DOHH2 (cell line): ENCODE results near the gene ABCG1.

Experiments
- H3F3A ChIP-seq: fragments of 200-600 bp; sonication (generic), shearing (Covaris generic); 2 replicates; pipeline ENCODE4 v1.6.0; 2016; ENCODE audit warnings: antibody characterized with exemption, mild to moderate bottlenecking; ENCODE audit not compliant: control insufficient read depth, insufficient read depth
- H3K27ac ChIP-seq: fragments of 200-600 bp; sonication (generic); 2 replicates; pipeline ENCODE4 v1.5.1; 2014; ENCODE audit warnings: low read depth, mild to moderate bottlenecking, low read length, moderate library complexity
- H3K27me3 ChIP-seq: fragments of 200-600 bp; sonication (generic); 2 replicates; pipeline ENCODE4 v1.6.1; 2014; ENCODE audit warnings: mild to moderate bottlenecking, low read length, mixed read lengths; ENCODE audit not compliant: control insufficient read depth
- H3K36me3 ChIP-seq: fragments of 200-600 bp; sonication (generic); 2 replicates; pipeline ENCODE4 v1.6.1; 2014; ENCODE audit warnings: mild to moderate bottlenecking, low read length, moderate library complexity, mixed read lengths; ENCODE audit not compliant: control insufficient read depth
- H3K4me1 ChIP-seq: fragments of 200-600 bp; sonication (generic); 2 replicates; pipeline ENCODE4 v1.6.1; 2014; ENCODE audit warnings: mild to moderate bottlenecking, low read length, mixed read lengths; ENCODE audit not compliant: control insufficient read depth
- H3K4me2 ChIP-seq: fragments of 200-600 bp; sonication (generic); 2 replicates; pipeline ENCODE4 v1.6.0; 2014; ENCODE audit warnings: mild to moderate bottlenecking, low read length, moderate library complexity
- H3K4me3 ChIP-seq: fragments of 200-600 bp; sonication (generic); 2 replicates; pipeline ENCODE4 v1.5.1; 2014; ENCODE audit warnings: mild to moderate bottlenecking, low read length, mixed read lengths
- H3K79me2 ChIP-seq: fragments of 200-600 bp; sonication (generic); 2 replicates; pipeline ENCODE4 v1.6.1; 2014; ENCODE audit warnings: mild to moderate bottlenecking, low read length, mixed read lengths; ENCODE audit not compliant: control insufficient read depth
- H3K9me2 ChIP-seq: fragments of 200-600 bp; sonication (generic); replicated peaks from 2 replicates; pipeline ENCODE4 v1.6.1; 2014; ENCODE audit warnings: mild to moderate bottlenecking, low read length, mixed read lengths; ENCODE audit not compliant: control insufficient read depth
- H3K9me3 ChIP-seq: fragments of 200-600 bp; sonication (generic); 2 replicates; pipeline ENCODE4 v1.6.1; 2014; ENCODE audit warnings: antibody characterized with exemption, low read length, mixed read lengths; ENCODE audit not compliant: control insufficient read depth, insufficient read depth
- H4K20me1 ChIP-seq: fragments of 200-600 bp; sonication (generic); 2 replicates; pipeline ENCODE4 v1.6.0; 2014; ENCODE audit warnings: low read depth, mild to moderate bottlenecking, antibody characterized with exemption, low read length, moderate library complexity; ENCODE audit not compliant: control insufficient read depth, insufficient read depth
- EZH2phosphoT487 ChIP-seq: fragments of 200-600 bp; sonication (generic); IDR thresholded peaks from 2 replicates; pipeline ENCODE4 v1.6.1; 2017; ENCODE audit warnings: borderline replicate concordance, mild to moderate bottlenecking, antibody characterized with exemption, low read length, moderate library complexity, mixed read lengths
- TF ChIP-seq, protein P1 (sequence below): fragments of 200-600 bp; sonication (generic); IDR thresholded peaks from one replicate; pipeline ENCODE4 v1.5.1; 2014; ENCODE audit warnings: antibody characterized with exemption, mild to moderate bottlenecking, low read depth, low read length; ENCODE audit not compliant: poor library complexity, severe bottlenecking

ABCG1 gene

DNA sequence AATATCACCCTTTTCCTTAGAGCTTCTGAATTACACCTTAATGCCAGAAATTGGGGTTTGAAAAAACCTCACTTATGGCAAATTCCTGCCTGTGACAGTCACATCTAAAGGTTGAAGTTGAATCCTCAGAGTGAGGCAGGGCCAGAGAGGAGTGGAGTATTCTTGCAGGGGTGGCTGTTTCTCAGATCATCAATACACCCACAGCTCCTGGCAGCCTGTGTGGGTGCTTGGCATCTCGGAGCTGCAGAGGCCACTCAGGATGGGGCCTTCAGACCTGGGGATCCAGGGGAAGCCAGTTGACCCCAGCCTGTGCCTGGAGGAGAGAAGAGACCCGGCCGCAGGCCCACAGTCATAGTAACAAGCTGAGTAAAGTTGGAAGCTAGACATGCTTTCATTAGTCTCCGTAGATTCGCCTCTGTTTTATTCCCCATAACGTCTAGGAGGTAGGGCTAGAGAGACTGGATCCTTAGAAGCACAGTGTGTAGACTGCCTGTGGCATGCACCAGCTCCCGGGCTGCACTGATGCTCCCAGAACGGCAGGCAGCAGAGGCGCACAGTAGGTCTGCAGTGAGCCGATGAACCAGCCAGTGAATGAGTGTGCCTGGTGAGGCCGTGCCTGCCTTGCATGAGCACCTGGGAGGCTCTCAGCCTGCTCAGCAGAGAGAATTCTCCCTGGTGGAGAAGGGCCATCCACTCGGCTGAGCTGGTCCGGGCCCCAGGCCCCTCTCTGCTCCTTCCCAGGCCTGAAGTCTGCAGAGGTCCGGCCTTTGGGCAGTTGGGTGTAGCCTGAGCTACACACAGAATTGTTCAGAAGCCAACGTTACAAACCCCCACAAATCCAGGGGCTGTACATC is 53.4 kb downstream of the ABCG1 start:
- Histone ChIP-seq H3K9me2 (no peaks in the 10 kb centered on the region), H3K79me2 (no peaks in the 10 kb centered on the region), H3K9me3 (no peaks in the 10 kb centered on the region), H3F3A (no peaks in the 10 kb centered on the region), H3K4me2 (no peak overlapping the region), H4K20me1 (no peaks in the 10 kb centered on the region), H3K36me3 (no peaks in the 10 kb centered on the region), H3K27ac (no peak overlapping the region), H3K27me3 (no peaks in the 10 kb centered on the region), H3K4me3 (no peak overlapping the region), H3K4me1 (no peaks in the 10 kb centered on the region)
- no peak for TF ChIP-seq EZH2phosphoT487
- TF ChIP-seq, protein P1, sequence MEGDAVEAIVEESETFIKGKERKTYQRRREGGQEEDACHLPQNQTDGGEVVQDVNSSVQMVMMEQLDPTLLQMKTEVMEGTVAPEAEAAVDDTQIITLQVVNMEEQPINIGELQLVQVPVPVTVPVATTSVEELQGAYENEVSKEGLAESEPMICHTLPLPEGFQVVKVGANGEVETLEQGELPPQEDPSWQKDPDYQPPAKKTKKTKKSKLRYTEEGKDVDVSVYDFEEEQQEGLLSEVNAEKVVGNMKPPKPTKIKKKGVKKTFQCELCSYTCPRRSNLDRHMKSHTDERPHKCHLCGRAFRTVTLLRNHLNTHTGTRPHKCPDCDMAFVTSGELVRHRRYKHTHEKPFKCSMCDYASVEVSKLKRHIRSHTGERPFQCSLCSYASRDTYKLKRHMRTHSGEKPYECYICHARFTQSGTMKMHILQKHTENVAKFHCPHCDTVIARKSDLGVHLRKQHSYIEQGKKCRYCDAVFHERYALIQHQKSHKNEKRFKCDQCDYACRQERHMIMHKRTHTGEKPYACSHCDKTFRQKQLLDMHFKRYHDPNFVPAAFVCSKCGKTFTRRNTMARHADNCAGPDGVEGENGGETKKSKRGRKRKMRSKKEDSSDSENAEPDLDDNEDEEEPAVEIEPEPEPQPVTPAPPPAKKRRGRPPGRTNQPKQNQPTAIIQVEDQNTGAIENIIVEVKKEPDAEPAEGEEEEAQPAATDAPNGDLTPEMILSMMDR: no peak

DNA sequence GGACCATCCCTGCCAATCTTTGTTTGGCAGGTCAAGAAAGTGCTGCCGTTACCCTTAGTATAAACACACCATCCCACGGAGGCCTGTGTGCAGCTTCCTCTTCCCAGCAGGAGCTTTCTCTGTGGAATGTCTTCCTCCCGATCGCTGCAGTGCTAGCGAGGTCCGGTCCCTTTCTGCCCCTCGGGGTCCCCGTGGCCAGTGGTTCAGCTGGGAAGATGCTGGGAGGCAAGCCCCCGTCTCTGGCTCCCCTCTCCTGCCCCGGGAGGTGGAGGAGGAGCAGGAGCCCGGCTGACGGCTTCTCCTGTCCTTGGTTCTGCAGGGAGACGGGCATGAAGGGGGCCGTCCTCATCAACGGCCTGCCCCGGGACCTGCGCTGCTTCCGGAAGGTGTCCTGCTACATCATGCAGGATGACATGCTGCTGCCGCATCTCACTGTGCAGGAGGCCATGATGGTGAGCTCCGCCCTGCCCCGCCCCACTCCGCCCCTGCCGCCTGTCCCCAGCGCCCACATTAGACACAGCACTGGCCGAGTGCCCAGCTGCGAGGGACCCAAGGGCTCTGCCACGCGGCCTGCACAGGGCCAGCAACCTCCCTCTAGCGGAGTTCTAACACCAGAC is 54.2 kb downstream of the ABCG1 start:
- no peaks in the 10 kb centered on the region for H3K79me2 ChIP-seq
- TF ChIP-seq EZH2phosphoT487: no peak
- TF ChIP-seq, protein P1: no peak
- no peaks in the 10 kb centered on the region for H3F3A ChIP-seq
- no peaks in the 10 kb centered on the region for H3K27me3 ChIP-seq
- H3K9me2 ChIP-seq: no peaks in the 10 kb centered on the region
- H4K20me1 ChIP-seq: no peaks in the 10 kb centered on the region
- no peaks in the 10 kb centered on the region for H3K36me3 ChIP-seq
- H3K4me3 ChIP-seq: no peak overlapping the region
- no peak overlapping the region for H3K4me2 ChIP-seq
- H3K9me3 ChIP-seq: no peaks in the 10 kb centered on the region
- H3K4me1 ChIP-seq: no peaks in the 10 kb centered on the region
- no peak overlapping the region for H3K27ac ChIP-seq

DNA sequence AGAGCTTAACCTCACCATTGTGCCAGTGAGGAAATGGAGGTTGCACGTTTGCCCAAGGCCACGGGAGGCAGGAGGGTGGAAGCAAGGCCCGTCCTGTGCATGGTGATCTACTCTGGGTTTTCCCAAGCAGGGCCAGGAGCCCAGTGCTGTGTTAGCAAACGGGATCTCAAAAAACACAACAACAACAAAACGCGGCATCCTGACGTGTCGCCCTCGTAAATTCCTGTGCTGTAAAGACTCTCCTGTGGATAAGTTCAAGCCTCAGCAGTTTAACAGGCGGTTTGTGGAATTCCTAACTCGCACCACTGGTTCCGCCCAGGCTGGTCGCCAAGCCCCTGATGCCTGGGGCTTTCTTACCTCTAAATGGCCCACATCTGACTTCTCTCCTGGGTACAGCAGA is 57.1 kb downstream of the ABCG1 start:
- no peaks in the 10 kb centered on the region for H3K36me3 ChIP-seq
- no peak for TF ChIP-seq EZH2phosphoT487
- TF ChIP-seq, protein P1: no peak
- H3K27ac ChIP-seq: no peak overlapping the region
- no peaks in the 10 kb centered on the region for H3K4me1 ChIP-seq
- no peaks in the 10 kb centered on the region for H3K9me3 ChIP-seq
- no peaks in the 10 kb centered on the region for H3F3A ChIP-seq
- no peaks in the 10 kb centered on the region for H3K79me2 ChIP-seq
- H3K4me2 ChIP-seq: no peak overlapping the region
- no peak overlapping the region for H3K4me3 ChIP-seq
- no peaks in the 10 kb centered on the region for H4K20me1 ChIP-seq
- no peaks in the 10 kb centered on the region for H3K27me3 ChIP-seq
- no peaks in the 10 kb centered on the region for H3K9me2 ChIP-seq
